Activated T-cell treated with anti-CD3 and anti-CD28 coated beads, Interleukin-2, amount 50 U/mL, for 24 hours (primary cell): ENCODE data around the gene ZDHHC14.

Experiments used
- DNase-seq: peaks from one replicate; pipeline ENCODE4 v3.0.0-alpha.2; 2020
- H3K27ac Mint-ChIP-seq: 2 replicates; pipeline ENCODE4 v1.8.0; 2020; ENCODE audit warnings: mild to moderate bottlenecking, mixed read lengths
- H3K27me3 Mint-ChIP-seq: 2 replicates; pipeline ENCODE4 v1.8.0; 2020; ENCODE audit warnings: mixed read lengths
- H3K36me3 Mint-ChIP-seq: 2 replicates; pipeline ENCODE4 v1.8.0; 2020; ENCODE audit warnings: low read depth, mixed read lengths
- H3K4me1 Mint-ChIP-seq: 2 replicates; pipeline ENCODE4 v1.8.0; 2020; ENCODE audit warnings: low read depth, mixed read lengths
- H3K4me3 Mint-ChIP-seq: 2 replicates; pipeline ENCODE4 v1.8.0; 2020; ENCODE audit warnings: mild to moderate bottlenecking, moderate library complexity, mixed read lengths
- H3K9me3 Mint-ChIP-seq: 2 replicates; pipeline ENCODE4 v1.8.0; 2020; ENCODE audit warnings: mixed read lengths

ZDHHC14 gene

GRCh38 chr6:157520117-157520406 is 139.1 kb downstream of the ZDHHC14 start:
- no peak for DNase-seq
- Mint-ChIP-seq H3K36me3 (no peaks in the 10 kb centered on the region), H3K4me1 (peaks cover 9% of the 10 kb centered on the region), H3K9me3 (no peaks in the 10 kb centered on the region), H3K27me3 (no peaks in the 10 kb centered on the region), H3K4me3 (no peak overlapping the region), H3K27ac (no peak overlapping the region)

- Mint-ChIP-seq H3K4me3 (no peak overlapping the region), H3K36me3 (no peaks in the 10 kb centered on the region), H3K27ac (no peak overlapping the region), H3K9me3 (no peaks in the 10 kb centered on the region), H3K27me3 (no peaks in the 10 kb centered on the region), H3K4me1 (peaks cover 7% of the 10 kb centered on the region)
- DNase-seq, result no peak
These were observed 139.8 kb downstream of the ZDHHC14 start for GRCh38 chr6:157520596-157521361.

GRCh38 chr6:157521362-157522335 is 140.7 kb downstream of the ZDHHC14 start:
- H3K27me3 Mint-ChIP-seq, result no peaks in the 10 kb centered on the region
- no peak for DNase-seq
- H3K9me3 Mint-ChIP-seq, result no peaks in the 10 kb centered on the region
- no peak overlapping the region for H3K4me3 Mint-ChIP-seq
- no peak overlapping the region for H3K27ac Mint-ChIP-seq
- peaks cover 7% of the 10 kb centered on the region for H3K4me1 Mint-ChIP-seq
- H3K36me3 Mint-ChIP-seq, result no peaks in the 10 kb centered on the region

- no peaks in the 10 kb centered on the region for H3K36me3 Mint-ChIP-seq
- DNase-seq, result no peak
- no peak overlapping the region for H3K27ac Mint-ChIP-seq
- H3K27me3 Mint-ChIP-seq, result no peaks in the 10 kb centered on the region
- peaks cover 13% of the 10 kb centered on the region for H3K4me1 Mint-ChIP-seq
- H3K9me3 Mint-ChIP-seq, result no peaks in the 10 kb centered on the region
- H3K4me3 Mint-ChIP-seq, result no peak overlapping the region
These were observed 141.5 kb downstream of the ZDHHC14 start for GRCh38 chr6:157522472-157522871.

DNA sequence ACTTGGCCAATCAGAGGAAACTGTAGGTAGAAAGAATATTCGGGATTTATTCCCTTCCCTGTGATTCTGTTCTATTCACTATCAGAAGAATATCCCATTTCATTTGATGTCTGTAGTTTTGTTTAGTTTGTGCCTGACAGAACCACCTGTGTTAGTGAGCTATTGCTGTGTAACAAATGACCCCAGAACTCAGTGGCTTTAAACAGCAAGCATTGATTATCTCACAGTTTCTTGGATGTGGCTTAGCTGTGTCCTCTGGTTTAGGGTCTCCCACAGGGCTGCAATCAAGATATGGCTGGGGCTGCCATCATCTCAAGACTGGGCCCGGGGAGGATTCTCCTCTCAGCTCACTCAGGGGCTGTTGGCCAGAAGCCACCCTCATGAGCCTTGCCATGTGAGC is 143.7 kb downstream of the ZDHHC14 start:
- Mint-ChIP-seq H3K9me3 (no peaks in the 10 kb centered on the region), H3K27me3 (no peaks in the 10 kb centered on the region), H3K4me3 (no peak overlapping the region), H3K27ac (no peak overlapping the region), H3K4me1 (peaks cover 21% of the 10 kb centered on the region), H3K36me3 (no peaks in the 10 kb centered on the region)
- no peak for DNase-seq

DNA sequence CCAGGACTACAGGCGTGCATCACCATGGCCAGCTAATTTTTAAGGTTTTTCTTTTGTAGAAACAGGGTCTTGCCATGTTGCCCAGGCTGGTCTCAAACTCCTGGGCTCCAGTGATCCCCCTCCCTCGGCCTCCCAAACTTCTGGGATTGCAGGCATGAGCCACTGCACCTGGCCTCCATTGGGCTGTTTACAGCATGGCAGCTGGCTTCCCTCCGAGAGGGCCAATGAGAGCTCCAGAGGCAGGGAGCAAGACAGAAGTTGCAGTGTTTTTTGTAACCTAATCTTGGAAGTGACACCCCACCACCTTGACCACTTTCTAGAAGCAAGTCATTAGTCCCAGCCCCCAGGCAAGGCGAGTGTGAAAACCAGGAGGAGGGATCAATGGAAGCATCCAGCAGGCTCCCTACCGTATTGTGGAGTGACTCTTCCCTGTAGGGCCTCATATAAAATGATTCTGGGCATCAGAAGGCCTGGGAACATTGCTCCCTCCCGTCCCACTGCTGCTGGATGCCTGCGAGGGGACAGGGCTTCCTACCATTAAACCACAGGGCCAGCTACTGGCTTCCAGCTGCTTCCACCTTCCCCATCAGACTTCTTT is 144.4 kb downstream of the ZDHHC14 start:
- H3K36me3 Mint-ChIP-seq, result no peaks in the 10 kb centered on the region
- no peak overlapping the region for H3K4me3 Mint-ChIP-seq
- DNase-seq, result no peak
- H3K27me3 Mint-ChIP-seq, result no peaks in the 10 kb centered on the region
- H3K4me1 Mint-ChIP-seq, result peaks cover 21% of the 10 kb centered on the region
- no peaks in the 10 kb centered on the region for H3K9me3 Mint-ChIP-seq
- no peak overlapping the region for H3K27ac Mint-ChIP-seq

- H3K4me1 Mint-ChIP-seq, result peaks cover 21% of the 10 kb centered on the region
These were observed 145.0 kb downstream of the ZDHHC14 start for GRCh38 chr6:157525918-157526425.

DNA sequence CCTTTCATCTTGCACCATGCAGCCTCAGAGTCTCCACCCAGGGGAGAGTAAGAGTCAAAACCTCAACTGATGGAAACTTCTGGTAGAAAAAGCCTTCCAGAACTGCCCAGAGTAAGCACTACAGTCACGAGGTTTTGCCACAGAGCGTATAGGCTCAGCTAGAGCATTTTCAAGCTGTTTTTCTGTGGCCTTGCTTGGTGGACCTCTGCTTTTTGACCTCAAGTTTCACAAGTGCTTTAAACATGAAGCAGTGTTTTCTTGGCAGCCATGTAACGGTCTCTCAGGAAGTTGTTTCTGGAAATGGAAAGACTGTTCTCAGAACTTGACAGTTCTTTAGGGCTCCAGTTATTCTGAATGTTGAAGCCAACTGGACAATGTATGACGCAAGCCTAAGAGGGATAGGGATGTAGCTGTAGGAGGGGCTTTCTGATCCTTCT is 146.5 kb downstream of the ZDHHC14 start:
- no peak for DNase-seq
- H3K4me1 Mint-ChIP-seq, result peaks cover 13% of the 10 kb centered on the region

More at GRCh38 chr6:157525918-157526425, 145.0 kb downstream of the ZDHHC14 start:
- Mint-ChIP-seq H3K27ac (no peak overlapping the region), H3K36me3 (no peaks in the 10 kb centered on the region), H3K27me3 (no peaks in the 10 kb centered on the region), H3K4me3 (no peak overlapping the region), H3K9me3 (no peaks in the 10 kb centered on the region)
- no peak for DNase-seq

GRCh38 chr6:157528931-157529653 is 148.1 kb downstream of the ZDHHC14 start:
- DNase-seq, result no peak
- Mint-ChIP-seq H3K27ac (no peak overlapping the region), H3K4me1 (peaks cover 15% of the 10 kb centered on the region), H3K9me3 (no peaks in the 10 kb centered on the region), H3K4me3 (no peak overlapping the region), H3K36me3 (no peaks in the 10 kb centered on the region), H3K27me3 (no peaks in the 10 kb centered on the region)

More for the DNA sequence above, 146.5 kb downstream of the ZDHHC14 start:
- Mint-ChIP-seq H3K4me3 (no peak overlapping the region), H3K27ac (no peak overlapping the region), H3K27me3 (no peaks in the 10 kb centered on the region), H3K36me3 (no peaks in the 10 kb centered on the region), H3K9me3 (no peaks in the 10 kb centered on the region)

- H3K4me1 Mint-ChIP-seq, result peaks cover 16% of the 10 kb centered on the region
- no peaks in the 10 kb centered on the region for H3K27me3 Mint-ChIP-seq
- no peak overlapping the region for H3K4me3 Mint-ChIP-seq
These were observed 148.7 kb downstream of the ZDHHC14 start for GRCh38 chr6:157529654-157530039.

DNA sequence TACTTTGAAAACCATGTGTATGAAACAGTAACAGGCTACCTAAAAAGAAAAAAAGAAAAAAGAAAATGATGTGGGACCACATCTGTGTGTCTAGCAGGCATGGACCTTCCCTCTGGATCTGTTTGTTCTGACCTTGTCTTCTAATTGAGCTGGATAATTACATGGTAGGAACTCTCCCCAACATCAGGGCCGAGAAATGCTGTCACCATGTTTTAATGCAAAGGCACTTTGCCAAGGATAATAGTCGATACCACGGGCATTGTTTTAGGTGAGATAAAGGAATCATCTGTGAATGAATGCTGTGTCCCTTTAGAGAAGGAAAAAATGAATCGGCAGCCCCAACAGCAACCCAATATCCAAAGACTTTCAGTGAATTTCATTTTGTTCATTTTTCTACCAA is 149.1 kb downstream of the ZDHHC14 start:
- Mint-ChIP-seq H3K9me3 (no peaks in the 10 kb centered on the region), H3K4me1 (peaks cover 20% of the 10 kb centered on the region), H3K27ac (no peak overlapping the region)

More at GRCh38 chr6:157529654-157530039, 148.7 kb downstream of the ZDHHC14 start:
- H3K27ac Mint-ChIP-seq, result no peak overlapping the region
- H3K9me3 Mint-ChIP-seq, result no peaks in the 10 kb centered on the region
- DNase-seq, result no peak
- no peaks in the 10 kb centered on the region for H3K36me3 Mint-ChIP-seq

GRCh38 chr6:157530724-157531168 is 149.8 kb downstream of the ZDHHC14 start:
- Mint-ChIP-seq H3K9me3 (no peaks in the 10 kb centered on the region), H3K4me3 (no peak overlapping the region), H3K27me3 (no peaks in the 10 kb centered on the region), H3K27ac (no peak overlapping the region), H3K36me3 (no peaks in the 10 kb centered on the region), H3K4me1 (peaks cover 27% of the 10 kb centered on the region)
- no peak for DNase-seq

More for the DNA sequence above, 149.1 kb downstream of the ZDHHC14 start:
- Mint-ChIP-seq H3K4me3 (no peak overlapping the region), H3K27me3 (no peaks in the 10 kb centered on the region), H3K36me3 (no peaks in the 10 kb centered on the region)
- DNase-seq, result no peak

- Mint-ChIP-seq H3K27ac (no peak overlapping the region), H3K36me3 (no peaks in the 10 kb centered on the region), H3K9me3 (no peaks in the 10 kb centered on the region), H3K27me3 (no peaks in the 10 kb centered on the region), H3K4me1 (peaks cover 32% of the 10 kb centered on the region), H3K4me3 (no peak overlapping the region)
- no peak for DNase-seq
These were observed 150.4 kb downstream of the ZDHHC14 start for GRCh38 chr6:157531169-157531985.
